ENCODE data around the gene TTC13. TPM values are rescaled to one million over a fixed set of nuclear protein-coding genes. Genes with fewer than 3 reads are reported as not detected.

The TTC13 gene
- total RNA-seq, 4 donors from 2014 or later: 7.4 to 47.0 (median 14.9) TPM

DNA sequence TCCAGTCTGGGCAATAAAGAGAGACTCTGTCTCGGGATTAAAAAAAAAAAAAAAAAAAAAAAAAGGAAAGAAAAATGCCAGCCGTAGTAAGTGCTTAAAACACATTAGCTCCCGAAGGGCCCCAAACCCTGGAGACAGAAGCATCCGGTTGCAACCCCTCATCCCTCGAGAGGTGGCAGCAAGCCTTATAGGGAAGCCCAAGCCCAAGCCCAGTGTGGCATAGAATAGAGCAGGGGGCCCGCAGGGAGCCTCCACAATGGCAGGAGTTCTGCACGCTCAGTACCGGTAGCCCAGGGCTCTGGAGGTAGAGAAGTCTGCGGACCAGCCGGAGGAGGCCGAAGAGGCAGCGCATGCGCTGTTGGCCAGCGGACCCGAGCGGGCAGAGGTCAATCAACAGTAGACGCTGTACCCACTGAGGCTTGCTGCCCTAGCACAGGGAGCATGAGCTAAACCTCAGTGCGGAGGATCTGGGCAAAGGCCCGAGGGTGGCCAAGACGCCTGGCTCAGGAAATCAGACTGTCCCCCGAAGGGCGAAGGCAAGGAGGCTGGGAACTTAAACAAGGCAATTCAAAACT is 76.2 kb downstream of the TTC13 start:
- TF ChIP-seq CTCF (IDR thresholded peaks at IDR 0.05): no peak
- DNase-seq (ENCODE audit: low spot score): no peak

GRCh38 chr1:230901671-230902070 is 77.0 kb downstream of the TTC13 start:
- no peak for TF ChIP-seq CTCF (IDR thresholded peaks at IDR 0.05)
- DNase-seq (ENCODE audit: low spot score) (no peak), ATAC-seq (ENCODE audit: low FRiP score) (no peak)

More for the DNA sequence above, 76.2 kb downstream of the TTC13 start:
- ATAC-seq (ENCODE audit: low FRiP score): no peak

- DNase-seq (ENCODE audit: low spot score): no peak
- no peak for TF ChIP-seq CTCF (IDR thresholded peaks at IDR 0.05)
- ATAC-seq (ENCODE audit: low FRiP score): no peak
These were observed 77.7 kb downstream of the TTC13 start for GRCh38 chr1:230900984-230901383.

DNA sequence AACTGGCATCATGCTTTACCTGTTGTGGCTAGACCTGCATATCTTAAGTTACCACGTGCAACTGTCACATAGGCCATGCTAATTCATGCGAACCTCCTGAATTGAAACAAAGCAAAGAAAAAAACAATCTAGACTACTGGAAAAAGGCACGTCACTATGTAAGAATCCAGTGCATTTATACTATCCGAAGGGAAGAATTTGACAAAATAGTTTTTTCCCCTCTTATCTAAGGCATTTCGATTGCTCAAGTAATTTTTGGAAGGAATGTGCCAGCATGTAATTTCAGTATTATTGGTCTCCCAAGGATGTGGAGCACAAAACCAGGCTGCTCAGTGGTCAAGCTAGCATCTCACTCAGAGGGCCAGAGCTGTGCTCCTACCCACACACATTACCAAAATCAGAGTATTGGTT is 78.8 kb downstream of the TTC13 start:
- no peak for DNase-seq (ENCODE audit: low spot score)
- ATAC-seq (ENCODE audit: low FRiP score): peak; percentile 90
- TF ChIP-seq CTCF (IDR thresholded peaks at IDR 0.05): no peak

DNA sequence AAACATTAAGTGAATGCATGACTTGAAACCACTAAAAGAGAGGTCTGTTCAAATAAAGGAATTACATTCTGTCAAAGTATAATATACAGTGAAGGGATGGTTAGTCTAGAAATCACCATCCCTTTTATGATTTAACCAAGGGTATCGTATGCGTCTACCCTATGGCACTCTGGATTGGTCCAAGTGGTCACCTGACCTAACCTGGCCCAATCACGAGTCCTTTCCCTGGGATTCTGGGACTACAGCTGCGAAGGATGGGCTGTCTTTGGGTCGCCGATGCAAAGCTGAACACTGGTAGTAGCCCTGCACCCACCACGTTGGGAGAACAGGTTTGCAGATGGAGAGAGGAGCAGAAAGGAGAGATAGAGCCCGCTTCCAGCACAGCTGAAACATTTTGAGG is 79.9 kb downstream of the TTC13 start:
- DNase-seq (ENCODE audit: low spot score) (no peak), ATAC-seq (ENCODE audit: low FRiP score) (no peak)
- TF ChIP-seq CTCF (IDR thresholded peaks at IDR 0.05): no peak

GRCh38 chr1:230898144-230898543 is 80.5 kb downstream of the TTC13 start:
- ATAC-seq (ENCODE audit: low FRiP score) (no peak), DNase-seq (ENCODE audit: low spot score) (no peak)
- no peak for TF ChIP-seq CTCF (IDR thresholded peaks at IDR 0.05)

- ATAC-seq (ENCODE audit: low FRiP score) (no peak), DNase-seq (ENCODE audit: low spot score) (no peak)
- no peak for TF ChIP-seq CTCF (IDR thresholded peaks at IDR 0.05)
These were observed 81.9 kb downstream of the TTC13 start for GRCh38 chr1:230896779-230897178.
